ENCODE measurements around the gene SORCS1.

- TF ChIP-seq POLR2A (IDR thresholded peaks at IDR 0.05) (no peak), CTCF (IDR thresholded peaks at IDR 0.05) (no peak)
Observed at GRCh38 chr10:106570268-106570667, 594.2 kb downstream of the SORCS1 start.
